ENCODE data around the gene STT3A.

Gene STT3A

GRCh38 chr11:125592305-125593113 is at the start of gene STT3A:
STT3A (plus strand) TSS chr11:125592852; CDS start chr11:125595916, 3,064 bp downstream.
- peaks cover 5% of the 10 kb centered on the region for H3K4me1 ChIP-seq (ENCODE audit: insufficient read depth, low read length)
- H3K36me3 ChIP-seq (ENCODE audit: insufficient read depth, low read length), result peaks cover 7% of the 10 kb centered on the region; the same call in 1 of the 2 replicates
- H3K9ac ChIP-seq (ENCODE audit: low read depth, low read length), result peak within 1 kb of the TSS; percentile 91
- no peaks in the 10 kb centered on the region for H3K9me3 ChIP-seq (ENCODE audit: control insufficient read depth, insufficient read depth, low read length)

- peaks cover 22% of the 10 kb centered on the region for H3K9me3 ChIP-seq (ENCODE audit: control insufficient read depth, insufficient read depth, low read length)
- no peaks in the 10 kb centered on the region for H3K36me3 ChIP-seq (ENCODE audit: insufficient read depth, low read length)
- H3K4me1 ChIP-seq (ENCODE audit: insufficient read depth, low read length), result no peaks in the 10 kb centered on the region
- no peak overlapping the region for H3K9ac ChIP-seq (ENCODE audit: low read depth, low read length)
Observed at GRCh38 chr11:125550780-125551179, 41.9 kb upstream of the STT3A start.

GRCh38 chr11:125551835-125552342 is 40.8 kb upstream of the STT3A start:
- Histone ChIP-seq H3K36me3 (ENCODE audit: insufficient read depth, low read length) (no peaks in the 10 kb centered on the region), H3K9me3 (ENCODE audit: control insufficient read depth, insufficient read depth, low read length) (peaks cover 22% of the 10 kb centered on the region), H3K9ac (ENCODE audit: low read depth, low read length) (no peak overlapping the region), H3K4me1 (ENCODE audit: insufficient read depth, low read length) (no peaks in the 10 kb centered on the region)

GRCh38 chr11:125552927-125553326 is 39.7 kb upstream of the STT3A start:
- Histone ChIP-seq H3K4me1 (ENCODE audit: insufficient read depth, low read length) (no peaks in the 10 kb centered on the region), H3K36me3 (ENCODE audit: insufficient read depth, low read length) (no peaks in the 10 kb centered on the region), H3K9me3 (ENCODE audit: control insufficient read depth, insufficient read depth, low read length) (peaks cover 22% of the 10 kb centered on the region), H3K9ac (ENCODE audit: low read depth, low read length) (no peak overlapping the region)

GRCh38 chr11:125553357-125553756 is 39.3 kb upstream of the STT3A start:
- Histone ChIP-seq H3K9ac (ENCODE audit: low read depth, low read length) (no peak overlapping the region), H3K4me1 (ENCODE audit: insufficient read depth, low read length) (no peaks in the 10 kb centered on the region), H3K36me3 (ENCODE audit: insufficient read depth, low read length) (no peaks in the 10 kb centered on the region), H3K9me3 (ENCODE audit: control insufficient read depth, insufficient read depth, low read length) (peaks cover 22% of the 10 kb centered on the region)

GRCh38 chr11:125554038-125554437 is 38.6 kb upstream of the STT3A start:
- H3K4me1 ChIP-seq (ENCODE audit: insufficient read depth, low read length), result no peaks in the 10 kb centered on the region
- H3K9me3 ChIP-seq (ENCODE audit: control insufficient read depth, insufficient read depth, low read length), result peaks cover 22% of the 10 kb centered on the region
- H3K9ac ChIP-seq (ENCODE audit: low read depth, low read length), result no peak overlapping the region
- no peaks in the 10 kb centered on the region for H3K36me3 ChIP-seq (ENCODE audit: insufficient read depth, low read length)

GRCh38 chr11:125559888-125560287 is 32.8 kb upstream of the STT3A start:
- H3K9ac ChIP-seq (ENCODE audit: low read depth, low read length), result no peak overlapping the region
- H3K4me1 ChIP-seq (ENCODE audit: insufficient read depth, low read length), result no peaks in the 10 kb centered on the region
- H3K36me3 ChIP-seq (ENCODE audit: insufficient read depth, low read length), result no peaks in the 10 kb centered on the region
- H3K9me3 ChIP-seq (ENCODE audit: control insufficient read depth, insufficient read depth, low read length), result no peaks in the 10 kb centered on the region

GRCh38 chr11:125561924-125562323 is 30.7 kb upstream of the STT3A start:
- Histone ChIP-seq H3K36me3 (ENCODE audit: insufficient read depth, low read length) (no peaks in the 10 kb centered on the region), H3K9me3 (ENCODE audit: control insufficient read depth, insufficient read depth, low read length) (no peaks in the 10 kb centered on the region), H3K4me1 (ENCODE audit: insufficient read depth, low read length) (no peaks in the 10 kb centered on the region), H3K9ac (ENCODE audit: low read depth, low read length) (no peak overlapping the region)

- Histone ChIP-seq H3K9ac (ENCODE audit: low read depth, low read length) (no peak overlapping the region), H3K4me1 (ENCODE audit: insufficient read depth, low read length) (no peaks in the 10 kb centered on the region), H3K9me3 (ENCODE audit: control insufficient read depth, insufficient read depth, low read length) (no peaks in the 10 kb centered on the region), H3K36me3 (ENCODE audit: insufficient read depth, low read length) (no peaks in the 10 kb centered on the region)
Observed at GRCh38 chr11:125562430-125562829, 30.2 kb upstream of the STT3A start.

- Histone ChIP-seq H3K9ac (ENCODE audit: low read depth, low read length) (no peak overlapping the region), H3K36me3 (ENCODE audit: insufficient read depth, low read length) (no peaks in the 10 kb centered on the region), H3K4me1 (ENCODE audit: insufficient read depth, low read length) (no peaks in the 10 kb centered on the region), H3K9me3 (ENCODE audit: control insufficient read depth, insufficient read depth, low read length) (no peaks in the 10 kb centered on the region)
Observed at GRCh38 chr11:125564357-125564756, 28.3 kb upstream of the STT3A start.

- Histone ChIP-seq H3K9me3 (ENCODE audit: control insufficient read depth, insufficient read depth, low read length) (no peaks in the 10 kb centered on the region), H3K4me1 (ENCODE audit: insufficient read depth, low read length) (peaks cover 4% of the 10 kb centered on the region; the same call in 1 of the 2 replicates), H3K36me3 (ENCODE audit: insufficient read depth, low read length) (peaks cover 3% of the 10 kb centered on the region; the same call in 1 of the 2 replicates), H3K9ac (ENCODE audit: low read depth, low read length) (no peak overlapping the region)
Observed at GRCh38 chr11:125566235-125566634, 26.4 kb upstream of the STT3A start.

GRCh38 chr11:125568970-125569914 is 23.4 kb upstream of the STT3A start, which contains the start of gene EI24:
EI24 (plus strand) TSS chr11:125569477; CDS start chr11:125572528, 3,051 bp downstream.
- peak within 1 kb of the TSS; percentile 80 for H3K9ac ChIP-seq (ENCODE audit: low read depth, low read length)
- no peaks in the 10 kb centered on the region for H3K9me3 ChIP-seq (ENCODE audit: control insufficient read depth, insufficient read depth, low read length)
- H3K36me3 ChIP-seq (ENCODE audit: insufficient read depth, low read length), result peaks cover 9% of the 10 kb centered on the region
- H3K4me1 ChIP-seq (ENCODE audit: insufficient read depth, low read length), result peaks cover 4% of the 10 kb centered on the region; the same call in 1 of the 2 replicates

- H3K9me3 ChIP-seq (ENCODE audit: control insufficient read depth, insufficient read depth, low read length), result no peaks in the 10 kb centered on the region
- H3K36me3 ChIP-seq (ENCODE audit: insufficient read depth, low read length), result peaks cover 13% of the 10 kb centered on the region
- peaks cover 4% of the 10 kb centered on the region; the same call in 1 of the 2 replicates for H3K4me1 ChIP-seq (ENCODE audit: insufficient read depth, low read length)
- H3K9ac ChIP-seq (ENCODE audit: low read depth, low read length), result peak overlapping the region; percentile 80
Observed at GRCh38 chr11:125569915-125570621, 22.6 kb upstream of the STT3A start.

GRCh38 chr11:125570952-125571351 is 21.7 kb upstream of the STT3A start:
- Histone ChIP-seq H3K9ac (ENCODE audit: low read depth, low read length) (no peak overlapping the region), H3K4me1 (ENCODE audit: insufficient read depth, low read length) (peaks cover 4% of the 10 kb centered on the region; the same call in 1 of the 2 replicates), H3K9me3 (ENCODE audit: control insufficient read depth, insufficient read depth, low read length) (no peaks in the 10 kb centered on the region), H3K36me3 (ENCODE audit: insufficient read depth, low read length) (peaks cover 16% of the 10 kb centered on the region)
